Measurements from ENCODE around the gene ANXA6.

DNA sequence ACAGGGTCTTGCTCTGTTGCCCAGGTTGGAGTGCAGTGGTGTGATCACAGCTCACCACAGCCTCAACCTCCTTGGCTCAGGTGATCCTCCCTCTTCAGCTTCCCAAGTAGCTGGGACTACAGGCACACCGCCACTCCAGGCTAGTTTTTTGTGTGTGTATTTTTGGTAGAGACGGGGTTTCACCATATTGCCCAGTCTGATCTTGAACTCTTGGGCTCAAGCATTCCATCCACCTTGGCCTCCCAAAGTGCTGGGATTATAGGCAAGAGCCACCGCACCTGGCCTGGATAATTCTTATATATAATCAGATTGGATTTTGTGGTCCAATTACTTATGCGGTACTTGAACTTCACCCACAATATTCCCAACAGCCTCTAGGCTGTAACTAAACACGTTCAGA lies 46.5 kb upstream of the ANXA6 start:
- TF ChIP-seq GATA2 (IDR thresholded peaks at IDR 0.05; ENCODE audit: low read depth, low read length) (no peak), GATA3 (IDR thresholded peaks at IDR 0.05; ENCODE audit: low read depth, low read length) (no peak)
